ENCODE measurements around the gene PWWP2B.

Gene PWWP2B

DNA sequence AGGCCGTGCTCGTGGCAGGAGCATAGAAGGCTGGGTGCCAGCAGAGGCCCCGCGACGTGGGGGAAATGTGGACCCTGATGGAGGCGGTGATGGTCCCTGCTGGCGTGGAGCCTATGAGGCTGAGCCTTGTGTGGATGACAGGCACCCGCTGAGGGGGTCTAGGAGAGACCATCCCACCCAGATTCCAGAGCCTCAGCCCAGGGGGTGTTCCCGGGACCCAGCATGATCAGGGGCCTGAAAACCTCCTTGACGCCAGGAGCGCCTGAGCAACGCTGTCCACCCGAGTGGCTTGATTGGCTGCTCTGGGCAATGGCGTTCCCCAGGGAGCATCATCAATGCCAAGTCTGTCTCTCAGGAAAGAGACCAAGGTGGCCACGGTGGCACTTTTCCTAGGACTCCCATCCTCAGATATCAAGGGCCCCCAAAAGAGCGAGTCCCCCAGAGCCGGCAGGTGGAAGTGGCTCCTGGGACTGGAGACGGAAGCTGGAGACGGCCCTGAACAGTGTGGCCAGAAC lies 61.1 kb downstream of the PWWP2B start:
- no peak for DNase-seq (ENCODE audit: low spot score)

DNA sequence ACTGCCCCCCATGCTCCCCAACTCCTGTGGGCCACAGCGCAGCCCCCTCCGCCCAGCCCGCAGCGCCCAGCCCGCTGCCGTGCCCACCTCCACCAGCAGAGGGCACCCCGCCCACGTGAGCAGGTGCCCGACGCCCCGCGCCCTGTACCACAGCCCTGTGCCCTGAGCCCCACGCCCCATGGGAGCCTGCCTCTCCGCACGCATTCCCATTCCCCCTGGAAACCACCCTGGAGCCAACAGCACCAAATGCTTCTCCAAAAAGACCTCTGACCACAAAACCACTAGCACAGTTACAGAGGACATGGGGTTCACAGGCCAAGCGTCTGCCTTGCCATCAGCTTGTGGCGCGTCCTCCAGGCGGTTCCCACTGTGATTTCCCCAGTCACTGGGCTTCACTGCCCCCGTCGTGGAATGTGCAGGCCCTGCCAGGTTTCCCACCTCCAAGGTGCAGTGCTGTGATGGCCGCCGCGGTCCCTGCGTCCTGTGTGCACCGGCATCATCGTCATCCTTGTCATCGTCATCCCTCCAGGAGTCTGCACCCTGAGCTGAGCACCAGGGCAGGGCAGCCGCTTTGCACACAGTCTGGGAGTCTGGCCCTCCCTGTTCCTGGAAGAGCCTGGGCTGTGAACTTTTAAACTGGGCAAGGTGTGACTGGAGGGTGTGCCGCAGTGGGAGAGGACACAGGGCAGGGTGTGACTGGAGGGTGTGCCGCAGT lies 61.7 kb downstream of the PWWP2B start:
- no peak for DNase-seq (ENCODE audit: low spot score)

DNA sequence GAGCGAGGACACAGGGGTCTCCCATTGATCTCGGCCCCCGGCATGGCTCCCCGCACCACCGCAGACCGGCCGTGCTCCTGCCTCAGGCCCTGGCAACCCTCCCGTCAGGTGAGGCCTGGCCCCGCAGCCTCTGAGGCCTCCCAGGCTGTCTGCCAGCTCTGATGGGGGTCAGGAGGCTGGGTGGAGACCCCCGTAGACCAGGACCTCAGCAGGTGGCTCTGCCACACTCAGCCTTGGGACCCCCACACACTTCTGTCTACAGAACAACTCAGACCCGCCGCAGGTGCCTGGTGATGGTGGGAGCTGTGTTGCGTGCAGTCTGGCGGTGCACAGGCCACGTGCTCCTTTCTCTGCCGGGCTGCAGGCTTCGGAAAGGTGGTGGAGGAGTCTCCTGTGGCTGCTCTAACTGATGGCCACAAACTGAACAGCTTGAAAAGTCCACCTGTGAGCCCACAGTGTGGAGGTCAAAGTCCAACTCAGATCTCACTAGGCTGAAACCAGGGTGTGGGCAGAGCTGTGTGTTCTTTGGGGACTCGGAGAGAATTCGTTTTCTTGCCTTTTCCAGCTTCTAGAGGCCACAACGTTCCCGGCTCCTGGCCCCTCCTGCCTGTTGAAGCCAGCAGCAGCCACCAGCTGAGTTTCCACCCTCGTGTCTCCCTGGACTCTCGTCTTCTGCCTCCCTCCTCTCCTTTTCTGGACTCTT lies 62.5 kb downstream of the PWWP2B start:
- DNase-seq (ENCODE audit: low spot score) = no peak

DNA sequence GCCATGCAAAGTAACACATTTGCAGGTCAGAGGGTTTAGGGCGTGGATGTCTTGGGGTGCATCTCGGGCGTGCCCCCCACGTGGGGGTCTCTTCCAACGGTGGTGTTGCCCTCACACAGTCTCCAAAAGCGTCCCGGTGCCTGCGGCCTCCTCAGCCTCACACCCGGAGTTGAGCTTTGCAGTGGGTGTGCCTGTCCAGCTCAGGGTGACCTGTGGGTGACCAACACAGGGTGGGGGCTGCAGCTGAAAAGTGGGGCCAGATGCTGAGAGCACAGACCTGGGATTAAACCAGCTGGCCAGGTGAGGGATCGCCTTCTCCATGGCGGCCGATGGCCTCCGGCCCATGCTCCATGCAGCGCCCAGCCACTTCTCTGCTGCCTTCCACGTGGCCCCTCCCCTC lies 63.1 kb downstream of the PWWP2B start:
- no peak for DNase-seq (ENCODE audit: low spot score)

DNA sequence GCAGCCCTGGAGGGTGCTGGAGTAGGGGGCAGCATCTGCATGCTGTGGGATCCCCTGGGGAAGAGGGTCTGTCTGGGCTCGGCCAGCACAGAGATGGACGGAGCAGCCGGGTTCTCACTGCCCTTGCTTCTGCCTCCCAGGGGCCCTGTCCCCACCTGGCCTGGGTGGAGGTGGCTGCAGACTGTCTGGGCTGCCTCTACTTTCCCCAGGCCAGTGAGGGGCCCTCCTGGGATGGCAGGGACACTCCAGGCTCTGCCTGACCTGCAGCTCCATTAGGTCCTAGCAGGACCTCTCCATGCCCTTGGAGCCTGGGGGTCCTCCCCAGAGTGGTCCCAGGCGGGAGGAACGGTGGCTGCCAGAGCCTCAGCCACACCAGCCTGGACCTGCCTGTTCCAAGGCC lies 63.7 kb downstream of the PWWP2B start:
- DNase-seq (ENCODE audit: low spot score) = no peak

DNA sequence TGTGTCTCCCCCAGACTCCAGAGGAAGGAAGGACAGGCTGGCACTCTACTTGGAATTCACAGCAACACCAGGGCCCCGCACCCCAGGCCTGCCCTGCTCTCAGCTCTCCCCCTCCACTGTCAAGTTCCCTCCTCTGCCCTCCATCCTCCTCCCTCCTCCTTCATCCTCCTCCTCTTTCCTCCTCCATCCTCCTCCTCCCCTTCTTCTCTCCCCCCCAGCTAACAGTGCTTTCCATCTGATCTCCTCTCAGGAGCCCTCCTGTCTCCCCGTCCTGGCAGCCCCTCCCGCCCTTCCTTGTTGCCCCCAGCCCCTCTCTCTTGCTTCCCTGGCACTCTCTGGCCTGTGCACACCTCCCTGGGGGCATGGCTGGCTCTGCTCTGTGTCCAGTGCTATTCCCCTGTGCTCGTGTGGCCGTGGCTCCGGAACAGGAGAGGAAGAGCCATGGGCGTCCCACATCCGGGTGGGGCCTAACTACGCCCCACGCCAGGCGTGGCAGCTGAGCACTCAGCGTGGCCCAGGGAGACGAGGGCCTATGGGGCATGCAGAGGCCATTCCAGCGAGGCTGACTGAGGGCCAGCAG lies 64.2 kb downstream of the PWWP2B start:
- DNase-seq (ENCODE audit: low spot score) = no peak

DNA sequence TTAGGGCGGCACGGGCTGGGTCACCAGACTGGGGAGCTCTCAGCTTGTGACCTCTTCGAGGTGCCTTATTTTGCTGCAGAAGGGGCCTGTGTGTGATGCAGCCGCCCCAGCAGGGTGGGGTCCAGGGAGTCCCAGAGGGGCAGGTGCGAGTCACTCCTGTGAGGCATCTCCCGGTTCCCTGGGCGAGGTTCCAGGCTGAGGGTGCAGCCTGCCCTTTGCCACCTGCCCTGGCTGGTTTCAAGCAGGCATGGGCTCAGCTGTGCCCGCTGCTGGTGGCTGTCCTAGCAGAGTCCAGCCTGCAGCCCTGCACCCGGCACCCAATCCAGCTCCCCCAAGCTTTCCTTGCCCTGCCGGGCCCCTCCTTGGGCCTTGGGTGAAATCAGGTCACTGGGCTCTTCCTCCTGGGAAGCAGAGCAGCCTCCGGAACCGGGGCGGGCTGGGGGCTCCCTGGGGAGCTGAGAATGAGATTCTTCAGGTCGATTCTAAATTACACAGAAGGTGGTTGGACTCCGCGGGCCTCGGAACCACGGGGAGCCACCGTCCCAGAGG lies 64.8 kb downstream of the PWWP2B start:
- no peak for DNase-seq (ENCODE audit: low spot score)

DNA sequence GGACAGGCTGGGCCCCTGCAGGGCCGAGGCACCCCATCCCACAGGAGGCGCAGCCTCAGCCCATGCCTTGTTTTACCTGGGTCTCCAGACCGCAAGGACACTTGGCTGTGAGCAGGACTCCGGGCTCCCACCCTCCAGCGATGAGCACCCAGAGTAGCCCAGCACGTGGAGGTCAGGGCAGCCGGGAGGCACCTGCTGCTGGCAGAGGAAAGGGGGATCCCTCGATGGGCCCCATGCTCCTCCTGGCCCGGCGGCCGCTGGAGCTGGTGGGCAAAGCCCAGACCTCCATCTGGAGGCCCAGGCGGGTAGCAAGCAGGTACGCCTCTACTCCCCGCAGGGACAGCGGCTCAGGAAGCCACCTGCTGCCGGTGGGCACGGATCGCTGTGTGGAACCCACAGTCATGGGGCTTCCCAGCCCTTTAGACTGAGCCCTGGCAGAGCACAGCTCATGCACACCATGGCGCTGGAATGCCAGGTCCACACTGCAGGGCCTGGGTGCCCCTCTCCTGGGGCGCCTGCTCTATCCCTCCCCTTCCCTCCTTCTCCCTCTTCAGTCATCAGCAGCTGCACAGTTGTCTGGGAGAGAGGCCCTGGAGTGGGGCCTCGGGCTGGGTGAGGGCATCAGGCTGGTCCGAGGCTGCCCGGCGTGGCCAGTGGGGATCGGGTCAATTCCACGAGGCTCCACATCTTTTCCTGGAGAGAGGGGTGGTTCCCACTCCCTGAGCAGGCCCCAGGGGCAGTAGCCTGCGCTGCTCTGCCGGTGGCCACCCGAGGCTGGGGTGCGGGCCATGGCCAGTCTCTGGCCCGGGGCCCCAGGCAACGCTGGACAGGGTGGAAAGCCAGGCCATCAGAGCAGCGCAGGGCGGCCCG lies 65.7 kb downstream of the PWWP2B start:
- no peak for DNase-seq (ENCODE audit: low spot score)

DNA sequence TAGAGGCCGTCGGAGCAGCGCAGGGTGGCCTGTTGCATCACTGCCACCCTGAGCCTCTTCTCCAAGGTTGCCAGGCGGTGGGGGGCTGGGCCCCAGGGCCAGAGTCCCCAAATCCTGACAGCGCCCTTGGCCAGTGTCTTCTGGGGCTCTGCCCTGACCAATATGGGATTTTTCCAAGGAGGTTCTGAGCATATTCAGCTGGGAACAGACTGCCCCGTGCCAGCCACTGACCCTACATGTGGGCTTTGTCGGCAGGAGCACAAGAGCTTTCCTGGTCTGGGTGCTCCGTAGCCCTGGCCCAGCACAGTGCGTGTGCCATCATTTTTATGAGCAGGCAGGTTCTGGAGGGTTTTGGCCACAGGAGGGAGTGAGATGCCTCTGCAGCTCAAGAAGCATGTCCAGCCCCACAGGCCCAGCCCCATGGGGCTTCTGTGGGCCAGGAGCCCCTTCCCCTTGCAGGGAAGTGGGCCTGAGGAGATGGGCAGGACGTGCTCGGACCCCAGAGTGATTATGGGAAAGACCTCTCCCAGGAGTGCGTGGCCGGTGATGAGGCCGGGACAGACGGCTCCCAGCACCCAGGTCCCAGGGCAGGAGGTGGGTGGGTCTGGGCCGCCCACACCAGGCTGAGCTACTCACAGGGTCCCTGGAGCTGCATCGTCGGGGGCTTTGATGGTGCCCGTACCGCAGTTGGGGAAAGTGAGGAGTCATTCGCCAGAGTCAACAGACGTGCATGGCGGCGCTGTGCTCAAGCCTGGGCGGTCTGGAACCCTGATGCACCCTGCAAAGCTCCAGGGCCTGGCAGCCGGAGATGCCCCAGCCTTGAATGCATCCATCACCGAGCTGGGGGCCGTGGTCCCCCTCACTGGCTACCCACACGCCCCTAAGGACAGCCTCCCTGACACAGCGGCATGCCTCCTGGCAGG lies 66.6 kb downstream of the PWWP2B start:
- no peak for DNase-seq (ENCODE audit: low spot score)

DNA sequence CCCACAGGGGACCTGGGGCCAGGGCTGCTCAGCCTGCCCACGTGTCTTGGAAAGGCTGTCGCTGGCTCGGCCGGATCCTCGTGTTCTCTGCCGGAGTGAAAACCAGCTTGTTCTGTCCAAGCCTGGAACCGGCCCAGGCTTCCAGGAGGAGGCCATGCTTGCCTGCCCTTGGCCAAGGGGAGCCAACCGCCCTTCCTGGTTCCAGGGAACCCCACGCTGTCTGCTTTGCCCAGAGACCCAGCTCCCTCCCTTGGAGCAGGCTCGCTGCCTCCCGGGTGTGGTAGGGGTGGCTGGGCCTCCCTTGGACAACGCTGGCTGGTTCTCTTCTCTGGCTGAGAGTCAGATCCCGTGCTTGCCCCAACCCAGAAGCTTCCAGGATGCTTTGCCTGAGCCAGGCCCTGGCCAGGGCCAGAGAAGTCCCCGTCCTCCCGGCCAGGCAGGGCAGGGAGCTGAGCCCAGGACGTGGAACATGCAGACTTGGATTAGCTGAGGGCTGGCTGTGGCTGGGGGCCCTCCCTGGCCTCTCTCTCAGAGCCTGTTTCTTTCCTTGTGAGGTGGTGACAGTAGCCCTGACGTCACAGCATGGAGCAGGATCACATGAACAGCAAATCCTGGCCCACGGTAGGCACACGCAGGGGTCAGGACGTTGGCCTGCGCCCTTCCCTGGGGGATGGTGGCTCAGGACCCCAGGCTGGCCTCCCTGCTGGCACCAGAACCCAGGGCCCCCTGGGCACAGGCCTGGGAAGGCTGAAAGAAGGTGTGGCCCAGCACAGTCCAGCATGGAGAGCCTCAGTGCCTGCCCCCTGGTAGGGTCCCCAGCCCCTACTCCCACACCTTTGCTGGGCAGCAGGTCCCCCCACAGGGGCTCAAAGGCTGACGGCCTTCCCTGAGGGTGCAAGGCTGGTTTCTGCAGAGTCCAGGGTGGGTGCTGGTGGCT lies 67.5 kb downstream of the PWWP2B start:
- peak; percentile 74 for DNase-seq (ENCODE audit: low spot score)

DNA sequence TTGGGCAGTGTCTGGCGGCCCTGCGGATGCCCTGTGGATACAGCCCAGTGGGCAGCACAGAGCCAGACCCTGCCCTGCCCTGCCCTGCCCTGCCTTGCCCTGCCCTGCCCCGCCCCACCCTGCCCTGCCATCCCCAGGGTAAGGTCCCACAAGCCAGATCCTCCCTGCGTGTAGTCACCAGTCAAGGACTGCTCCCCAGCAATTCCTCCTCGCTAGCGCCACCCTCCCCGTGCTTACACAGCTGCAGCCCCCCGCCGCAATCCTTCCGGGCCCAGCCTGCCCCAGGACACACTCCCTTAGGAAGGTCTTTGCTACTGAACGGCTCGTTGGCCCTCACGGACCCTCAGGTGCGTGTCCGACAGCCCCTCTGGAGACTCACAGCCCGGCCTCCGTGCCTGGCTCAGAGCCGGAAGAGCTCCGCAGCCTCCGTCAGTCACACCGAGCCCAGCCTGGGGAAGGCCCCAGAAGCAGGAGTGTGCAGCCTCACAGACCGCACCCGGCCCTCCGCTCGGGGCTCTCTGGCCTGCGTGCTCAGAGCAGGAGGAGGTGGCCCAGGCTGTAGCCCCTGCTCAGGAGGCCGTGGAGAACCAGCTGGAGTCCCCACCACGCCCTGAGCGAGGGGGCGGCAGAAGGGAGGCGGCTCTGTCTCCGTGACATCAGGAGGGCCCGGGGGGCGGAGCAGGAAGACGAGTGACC lies 68.3 kb downstream of the PWWP2B start:
- no peak for DNase-seq (ENCODE audit: low spot score)

DNA sequence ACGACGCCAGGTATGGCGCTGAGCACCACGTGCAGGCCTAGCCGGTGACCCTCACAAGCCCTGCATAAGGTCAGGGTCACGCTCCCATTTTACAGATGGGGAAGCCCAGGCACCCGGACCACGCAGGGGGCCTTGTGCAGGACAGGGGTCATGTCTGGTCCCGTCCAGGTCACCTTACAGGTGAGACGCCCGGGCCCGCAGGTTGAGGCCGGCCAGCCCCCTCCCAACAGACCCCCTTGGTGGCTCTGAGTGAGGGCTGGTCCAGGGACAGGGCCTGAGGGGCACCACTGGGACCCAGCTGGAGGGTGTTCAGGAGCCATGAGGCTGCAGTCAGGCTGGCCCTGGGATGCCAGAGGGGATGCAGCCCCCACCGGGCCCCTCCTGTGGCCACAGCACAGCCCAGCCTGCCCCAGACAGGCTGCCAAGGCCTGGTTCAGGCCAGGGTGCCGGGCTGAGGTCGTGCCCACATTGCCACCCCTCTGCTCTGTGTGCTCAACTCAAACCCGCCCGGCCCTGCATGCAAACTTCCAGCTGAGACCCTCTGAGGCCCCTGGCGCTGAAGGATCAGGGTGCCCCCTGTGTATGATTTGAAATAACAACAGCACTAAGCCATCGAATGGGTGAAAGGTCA lies 69.0 kb downstream of the PWWP2B start:
- no peak for DNase-seq (ENCODE audit: low spot score)

DNA sequence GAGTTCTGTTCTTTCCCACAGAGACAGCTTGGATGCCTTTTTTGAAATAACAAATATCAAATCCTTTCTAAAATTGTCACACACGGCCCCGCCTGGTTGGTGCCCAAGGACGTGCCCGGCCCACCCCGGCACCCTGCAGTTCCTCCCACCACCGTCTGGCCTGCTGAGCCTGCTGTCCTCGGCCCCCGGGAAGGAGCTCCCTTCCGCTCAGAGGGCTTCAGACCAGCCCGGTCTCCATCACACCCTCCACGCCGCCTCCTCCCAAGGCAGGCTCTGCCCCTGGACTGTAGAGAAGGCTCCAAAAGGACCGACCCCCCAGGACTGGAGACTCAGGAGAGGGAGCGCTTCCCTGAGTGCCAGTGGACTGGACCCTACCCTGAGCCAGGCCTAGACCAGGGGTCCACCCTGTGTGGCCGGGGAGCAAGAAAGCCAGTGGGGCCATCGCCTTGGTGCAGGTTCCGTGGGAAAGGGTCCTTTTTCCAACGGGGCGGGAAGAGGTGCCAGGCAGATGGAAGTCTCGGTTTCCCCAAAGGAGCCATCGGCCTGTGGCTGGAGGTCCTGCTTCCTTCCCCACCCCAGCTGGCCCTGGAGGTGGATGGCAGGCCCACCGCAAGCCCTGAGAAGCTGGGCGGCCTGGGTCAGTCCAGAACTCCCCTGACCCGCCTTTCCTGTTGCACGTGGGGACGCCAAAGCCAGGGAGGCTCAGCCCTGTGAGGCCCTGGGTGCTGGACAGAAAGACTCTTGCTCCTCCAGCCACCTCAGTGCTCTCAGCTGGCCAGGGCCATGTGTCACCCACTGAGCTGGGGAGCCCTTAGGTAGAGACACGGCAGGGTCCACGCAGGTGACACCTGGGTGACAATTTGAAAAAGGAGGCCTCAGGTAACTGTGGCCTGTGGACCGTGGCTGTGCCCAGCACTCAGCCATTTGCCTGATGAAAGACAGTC lies 69.8 kb downstream of the PWWP2B start:
- no peak for DNase-seq (ENCODE audit: low spot score)
